ENCODE results near the gene WDFY2. TPM values are rescaled to one million over a fixed set of nuclear protein-coding genes. Genes with fewer than 3 reads are reported as not detected.

WDFY2 gene
- total RNA-seq, 1 donor from 2014 or later, result 20.7 TPM

GRCh38 chr13:51815848-51816247, 231.6 kb downstream of the WDFY2 start:
- TF ChIP-seq CTCF (conservative IDR thresholded peaks at IDR 0.05), result no peak
- Mint-ChIP-seq H3K36me3 (ENCODE audit: low read depth) (no peaks in the 10 kb centered on the region), H3K27ac (ENCODE audit: unreplicated experiment) (no peak overlapping the region), H3K4me1 (peaks cover 6% of the 10 kb centered on the region), H3K9me3 (no peaks in the 10 kb centered on the region), H3K4me3 (no peak overlapping the region), H3K27me3 (ENCODE audit: low read depth) (peaks cover 9% of the 10 kb centered on the region)
- DNase-seq (ENCODE audit: low read depth, low spot score), result no peak

GRCh38 chr13:51816604-51817249, 232.5 kb downstream of the WDFY2 start:
- H3K27ac Mint-ChIP-seq (ENCODE audit: unreplicated experiment), result no peak overlapping the region

More at GRCh38 chr13:51816604-51817249, 232.5 kb downstream of the WDFY2 start:
- Mint-ChIP-seq H3K4me3 (no peak overlapping the region), H3K4me1 (peaks cover 6% of the 10 kb centered on the region), H3K27me3 (ENCODE audit: low read depth) (peaks cover 9% of the 10 kb centered on the region), H3K9me3 (no peaks in the 10 kb centered on the region), H3K36me3 (ENCODE audit: low read depth) (no peaks in the 10 kb centered on the region)
- no peak for TF ChIP-seq CTCF (conservative IDR thresholded peaks at IDR 0.05)
- no peak for DNase-seq (ENCODE audit: low read depth, low spot score)

Small RNAs within 50 kb of the gene (microRNA-seq; reads per million reads assigned to microRNA genes)
- not detected for gene MIR4703

Other genes with a start within 250 kb of the WDFY2 start
- not detected in 2 replicates for gene SERPINE3, start 244.8 kb upstream of the WDFY2 start, total RNA-seq
- 38.1 and 39.2 TPM in 2 replicates for gene INTS6, start 131.4 kb upstream of the WDFY2 start, total RNA-seq
- gene DHRS12, start 219.7 kb downstream of the WDFY2 start, total RNA-seq, result 8.8 and 9.3 TPM in 2 replicates